GM21825 (cell line): ENCODE measurements around the gene ABCC5.
"Not testable (repeated sequence)": the region's sequence is repeated elsewhere in the genome, so short reads cannot be mapped to it uniquely, and the experiment has no call there.

Source experiments
- ATAC-seq: cut with Tn5 transposase; IDR thresholded peaks from one replicate; pipeline ENCODE4 v1.9.1; 2021; ENCODE audit warnings: mild to moderate bottlenecking, moderate library complexity; ENCODE audit not compliant: unreplicated experiment

ABCC5 gene

DNA sequence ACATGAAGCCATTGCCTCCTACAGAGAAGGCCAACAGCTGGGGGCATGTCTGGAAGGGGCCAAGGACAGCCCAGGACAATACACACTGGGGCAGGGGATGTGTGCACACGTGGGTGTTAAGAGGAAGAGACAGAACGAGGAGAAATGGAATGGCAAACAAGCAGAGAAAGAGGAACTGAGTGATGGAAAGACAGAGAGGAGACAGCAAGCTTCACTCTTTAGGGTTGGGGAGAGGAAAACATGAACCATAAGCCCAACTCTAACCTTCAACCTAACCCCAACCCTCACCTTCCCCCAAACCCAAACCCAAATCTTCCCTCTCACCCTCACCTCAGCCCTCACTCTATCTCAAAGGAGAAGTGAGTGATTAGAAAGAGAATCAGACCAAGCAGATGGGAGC lies 121.1 kb downstream of the ABCC5 start:
- ATAC-seq = no peak

DNA sequence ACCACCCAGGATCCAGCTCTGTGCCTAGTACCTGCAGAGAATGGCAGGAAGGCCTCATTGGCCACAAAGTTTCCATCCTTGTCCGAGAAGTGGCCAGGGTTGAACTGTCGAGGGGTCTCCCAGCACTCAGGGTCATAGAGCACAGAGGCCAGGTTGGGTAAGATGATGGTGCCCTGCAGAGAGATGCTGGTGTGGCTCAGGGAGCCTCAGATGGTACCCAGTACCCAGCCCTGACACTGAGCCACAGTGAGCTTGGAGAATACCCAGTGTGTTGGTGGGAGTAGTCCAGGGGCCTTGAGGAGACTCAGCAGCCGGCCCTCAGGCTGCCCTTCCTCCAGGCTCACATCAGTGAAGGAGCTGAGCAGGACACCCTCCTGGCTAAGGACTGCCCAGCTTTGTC lies 121.5 kb downstream of the ABCC5 start:
- ATAC-seq = no peak

DNA sequence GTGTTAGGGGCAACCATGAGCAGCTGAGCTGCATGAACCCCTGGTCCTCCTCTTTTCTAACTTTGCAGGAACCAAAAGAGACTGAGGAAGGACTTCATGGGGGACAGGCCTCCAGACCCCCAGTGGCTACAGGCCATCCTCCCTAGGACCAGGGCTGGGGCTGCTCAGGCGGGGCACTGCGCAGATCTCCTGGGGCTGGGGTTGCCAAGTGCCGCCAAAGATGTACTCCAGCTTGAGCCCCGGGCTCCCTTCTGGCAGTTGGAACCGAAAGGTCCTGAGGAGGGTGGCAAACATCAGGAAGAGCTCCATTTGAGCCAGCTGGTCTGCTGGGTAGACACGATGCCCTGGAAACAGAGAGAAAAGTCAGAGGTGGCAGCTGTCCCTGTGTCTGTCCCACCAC lies 121.9 kb downstream of the ABCC5 start:
- no peak for ATAC-seq

DNA sequence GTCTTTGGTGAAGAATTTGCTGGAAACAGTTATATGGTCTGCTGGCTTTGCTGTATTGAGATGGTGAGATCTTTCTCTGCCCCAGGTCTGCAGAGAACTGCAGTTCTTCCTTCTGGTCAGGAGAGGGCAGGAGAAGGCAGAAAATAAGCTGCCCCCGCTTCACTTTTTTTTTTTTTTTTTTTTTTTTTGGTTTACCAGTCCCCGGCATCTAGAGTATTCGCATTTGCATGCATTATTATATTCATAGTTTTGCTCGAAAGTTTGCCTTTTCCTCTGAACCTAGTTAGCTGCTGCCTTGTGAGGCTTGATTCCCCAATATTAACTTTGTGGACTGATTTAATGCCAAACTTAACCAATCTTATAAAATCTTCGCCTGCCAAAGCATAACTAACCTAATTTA lies 122.4 kb downstream of the ABCC5 start:
- ATAC-seq = no peak

DNA sequence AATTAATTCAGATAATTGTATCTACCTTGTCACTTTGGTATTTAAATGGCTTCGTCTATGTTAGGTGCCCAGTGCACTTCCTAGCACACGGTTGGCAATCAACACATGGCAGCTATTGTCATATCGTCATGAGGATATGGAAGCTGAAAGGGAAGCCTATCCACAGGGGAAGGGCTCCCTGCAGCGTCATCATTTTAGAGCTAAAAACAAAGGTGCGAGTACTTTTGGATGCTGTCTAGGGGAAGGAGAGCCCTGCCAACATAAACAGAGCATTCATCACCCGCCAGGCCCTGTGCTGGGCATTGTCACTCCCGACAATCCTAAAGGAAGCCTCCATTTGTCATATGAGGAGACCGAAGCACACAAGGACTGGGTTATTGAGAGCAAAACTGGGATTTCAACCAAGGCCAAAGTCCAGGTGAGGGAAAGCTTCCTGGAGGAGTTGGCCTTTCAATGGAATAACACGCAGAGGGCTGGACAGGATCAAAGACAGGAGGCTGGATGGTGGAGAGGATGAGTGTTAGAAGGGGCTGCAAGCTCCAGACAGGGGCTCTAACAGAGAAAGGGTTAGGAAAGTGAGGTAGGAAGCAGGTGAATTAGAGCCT lies 125.0 kb downstream of the ABCC5 start:
- no peak for ATAC-seq

DNA sequence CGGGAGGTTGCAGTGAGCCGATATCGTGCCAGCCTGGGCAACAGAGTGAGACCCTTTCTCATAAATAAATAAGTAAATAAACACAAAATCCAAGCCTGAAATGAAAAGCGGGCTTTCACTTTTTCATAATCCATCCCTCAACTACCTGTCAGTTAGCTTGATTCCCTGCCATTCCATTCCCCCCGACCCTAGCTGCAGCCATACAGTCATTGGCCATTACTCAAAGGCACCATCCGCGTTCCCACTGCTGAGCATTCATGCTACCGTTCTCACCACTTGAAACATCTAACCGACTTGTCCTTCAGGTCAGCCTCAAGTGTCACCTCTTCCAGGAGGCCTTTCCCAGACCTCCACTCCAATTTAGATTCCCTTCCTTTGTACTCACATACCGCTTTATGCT lies 131.9 kb downstream of the ABCC5 start:
- ATAC-seq = no peak

DNA sequence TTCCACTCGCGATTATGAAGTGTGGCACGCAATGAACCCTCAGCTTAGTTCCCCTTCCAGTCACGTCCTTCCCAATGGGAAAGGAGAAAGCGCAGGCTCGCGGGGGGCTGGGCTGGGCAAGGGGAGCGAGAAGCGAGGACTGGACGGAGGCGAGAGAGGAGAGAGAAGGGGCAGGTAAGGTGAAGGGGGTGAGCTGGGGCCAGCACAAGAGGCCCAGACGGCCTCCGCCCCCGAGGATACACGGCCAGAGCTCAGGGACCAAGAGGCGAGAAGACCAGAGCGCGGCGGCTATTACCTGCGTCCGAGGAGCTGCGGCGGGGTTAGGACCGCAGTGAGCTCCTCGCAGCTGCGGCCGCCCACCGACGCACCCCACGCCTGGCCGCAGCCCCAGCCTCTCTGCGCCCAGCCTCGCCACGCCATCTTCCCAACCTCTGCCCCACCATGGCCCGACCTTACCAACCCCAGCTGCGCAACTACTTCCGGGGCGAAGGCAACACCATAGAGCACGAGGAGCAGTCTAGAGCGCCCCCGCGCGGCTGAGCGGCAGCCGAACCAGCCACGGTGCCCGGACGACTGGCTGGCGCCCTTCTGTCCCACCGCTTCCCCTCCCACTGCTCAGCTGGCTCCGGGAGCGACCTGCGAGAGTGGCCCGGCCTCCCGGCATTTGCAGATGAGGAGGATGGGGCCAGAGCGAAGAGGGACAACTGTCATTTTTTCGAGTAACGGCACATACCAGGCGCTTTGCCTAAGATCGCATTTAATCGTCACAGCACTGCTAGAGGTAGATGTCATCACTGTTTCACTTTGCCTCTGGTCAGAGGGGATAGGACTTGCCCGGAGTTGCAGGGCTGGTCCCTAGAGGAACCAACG lies 133.0 kb downstream of the ABCC5 start, which contains the start of gene PARL:
Gene PARL, minus strand, starts transcription at position 454 of the 870 bp plus-strand sequence. Its CDS starts 34 bp downstream, at position 420.
- peak; percentile 99 for ATAC-seq

DNA sequence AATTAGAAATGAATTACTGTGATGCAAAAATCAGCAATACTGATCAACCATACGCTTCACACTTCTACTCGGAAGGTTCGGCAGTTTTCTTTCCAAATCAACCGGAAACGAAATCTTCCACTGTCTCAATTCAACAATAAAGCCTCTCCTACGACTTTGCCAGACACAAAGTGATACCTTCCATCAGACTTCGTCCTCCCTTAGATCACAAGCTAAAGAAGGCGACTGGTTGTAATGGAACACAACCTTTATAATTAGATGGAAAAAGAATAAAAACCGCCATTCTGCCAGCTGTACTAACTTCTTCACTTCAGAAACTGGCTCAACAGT lies 133.6 kb downstream of the ABCC5 start:
- no peak for ATAC-seq

DNA sequence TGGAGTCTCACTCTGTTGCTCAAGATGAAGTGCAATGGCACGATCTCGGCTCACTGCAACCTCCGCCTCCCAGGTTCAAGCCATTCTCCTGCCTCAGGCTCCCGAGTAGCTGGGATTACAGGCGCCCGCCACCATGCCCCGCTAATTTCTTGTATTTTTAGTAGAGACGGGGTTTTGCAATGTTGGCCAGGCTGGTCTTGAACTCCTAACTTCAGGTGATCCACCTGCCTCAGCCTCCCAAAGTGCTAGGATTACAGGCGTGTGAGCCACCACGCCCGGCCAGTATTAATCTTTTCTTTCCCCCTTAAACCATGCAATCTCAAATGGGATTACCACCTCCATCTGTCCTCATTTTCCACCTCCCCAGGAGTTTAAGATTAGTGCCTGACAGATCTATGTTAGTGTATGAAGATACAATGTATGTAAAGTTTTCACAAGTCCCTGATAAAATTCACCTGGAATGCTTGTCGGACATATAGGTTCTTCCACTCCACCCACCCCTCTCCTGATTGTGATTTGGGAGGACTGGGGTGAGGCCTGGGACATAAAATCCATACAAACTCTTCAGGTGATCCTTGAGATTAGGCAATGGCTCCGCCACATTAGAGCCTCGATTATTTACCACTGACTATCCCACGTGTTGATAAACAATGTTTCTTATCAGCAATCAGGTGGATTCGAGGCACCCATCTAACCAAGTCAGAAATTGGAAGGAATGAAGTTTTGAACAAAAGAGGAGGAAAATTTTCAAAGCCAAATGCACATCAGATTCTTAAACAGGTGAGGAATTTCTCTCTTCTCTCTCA lies 134.2 kb downstream of the ABCC5 start:
- no peak for ATAC-seq

DNA sequence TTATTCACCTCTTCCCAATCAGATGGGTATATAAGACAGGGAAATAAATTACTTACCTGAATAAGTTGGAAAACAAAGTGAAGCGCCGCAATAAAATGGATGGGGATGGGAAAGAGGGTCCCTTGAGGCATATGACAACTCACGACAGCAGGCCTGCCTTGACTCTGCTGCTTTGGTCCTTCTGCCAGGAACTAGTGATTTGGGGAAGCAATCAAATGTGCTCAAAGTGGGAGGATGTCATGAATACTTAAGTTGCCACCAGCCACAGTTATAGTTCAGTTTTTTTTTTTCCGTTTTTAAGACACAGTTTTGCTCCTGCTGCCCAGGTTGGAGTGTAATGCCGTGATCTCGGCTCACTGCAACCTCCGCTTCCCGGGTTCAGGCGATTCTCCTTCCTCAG lies 137.6 kb downstream of the ABCC5 start:
- ATAC-seq = no peak

DNA sequence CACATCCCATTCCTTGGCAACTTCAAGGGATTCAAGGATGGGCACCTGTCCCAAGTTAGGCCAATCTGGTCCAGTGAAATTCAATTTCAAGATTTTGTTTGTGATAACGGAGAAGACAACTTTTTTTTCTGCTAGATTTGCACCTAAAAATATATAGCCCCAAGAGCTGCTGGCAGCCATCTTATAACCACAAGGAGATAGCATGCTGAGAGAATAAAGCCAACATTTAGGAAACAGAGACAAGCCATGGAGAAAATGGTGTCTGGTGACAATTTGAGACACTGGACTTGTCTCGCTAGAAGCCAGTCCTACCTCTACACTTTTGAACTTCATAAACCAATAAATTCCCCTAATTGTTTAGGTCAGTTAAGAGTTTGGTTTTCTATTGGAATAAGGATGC lies 138.4 kb downstream of the ABCC5 start:
- ATAC-seq = no peak

DNA sequence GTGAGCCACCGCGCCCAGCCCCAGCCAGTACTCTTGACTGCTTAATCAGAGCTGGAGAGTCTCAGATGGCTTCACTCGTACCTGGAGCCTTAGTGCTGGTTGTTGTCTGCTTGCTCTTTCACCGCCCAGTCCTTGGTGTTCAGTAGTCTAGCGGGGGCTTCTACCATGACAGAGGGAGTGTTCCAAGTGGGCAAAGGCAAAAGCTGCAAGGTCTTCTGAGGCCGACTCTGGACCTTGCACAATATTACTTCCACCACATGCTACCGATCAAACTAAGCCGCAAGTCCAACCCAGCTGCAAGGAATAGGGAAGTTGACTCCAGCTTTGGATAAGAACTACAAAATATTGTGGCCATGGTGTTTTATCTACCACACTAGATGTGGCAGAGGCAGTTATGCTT lies 139.6 kb downstream of the ABCC5 start:
- no peak for ATAC-seq

DNA sequence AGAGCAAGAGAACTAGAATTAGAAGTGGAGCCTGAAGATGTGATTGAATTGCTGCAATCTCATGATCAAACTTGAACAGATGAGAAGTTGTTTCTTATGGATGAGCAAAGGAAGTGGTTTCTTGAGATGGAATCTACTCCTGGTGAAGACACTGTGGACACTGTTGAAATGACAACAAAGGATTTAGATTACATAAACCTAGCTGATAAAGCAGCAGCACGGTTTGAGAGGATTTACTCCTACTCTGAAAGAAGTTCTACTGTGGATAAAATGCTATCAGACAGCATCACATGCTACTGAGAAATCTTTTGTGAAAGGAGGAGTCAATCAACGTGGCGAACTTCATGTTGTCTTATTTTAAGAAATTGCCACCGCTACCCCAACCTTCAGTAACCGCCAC lies 140.5 kb downstream of the ABCC5 start:
- ATAC-seq = not testable (repeated sequence)

DNA sequence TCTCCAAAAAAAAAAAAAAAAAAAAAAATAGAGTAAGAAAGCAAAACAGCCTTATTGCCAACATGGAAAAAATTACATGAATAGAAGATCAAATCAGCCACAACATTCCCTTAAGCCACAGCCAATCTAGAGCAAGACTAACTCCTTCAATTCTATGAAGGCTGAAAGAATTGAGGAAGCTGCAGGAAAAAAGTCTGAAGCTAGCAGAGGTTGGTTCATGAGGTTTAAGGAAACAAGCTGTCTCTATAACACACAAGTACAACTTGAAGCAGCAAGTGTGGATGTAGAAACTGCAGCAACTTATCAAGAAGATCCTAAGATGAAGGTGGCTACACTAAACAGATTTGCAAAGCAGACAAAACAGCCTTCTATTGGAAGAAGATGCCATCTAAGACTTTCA lies 142.3 kb downstream of the ABCC5 start:
- ATAC-seq = no peak

DNA sequence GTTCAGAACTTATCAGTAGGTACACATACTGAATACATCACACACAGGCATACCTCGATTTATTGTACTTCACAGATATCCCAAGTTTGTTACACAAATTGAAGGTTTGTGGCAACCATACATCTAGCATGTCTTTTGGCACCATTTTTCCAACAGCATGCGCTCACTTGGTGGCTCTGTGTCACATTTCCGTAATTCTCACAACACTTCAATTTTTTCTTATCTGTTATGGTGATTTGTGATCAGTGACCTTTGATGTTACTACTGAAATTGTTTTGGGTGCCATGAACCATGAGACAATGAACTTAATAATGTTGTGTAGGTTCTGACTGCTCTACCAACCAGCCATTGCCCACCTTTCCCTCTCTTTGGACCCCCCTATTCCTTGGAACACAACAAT lies 143.8 kb downstream of the ABCC5 start:
- ATAC-seq = no peak

DNA sequence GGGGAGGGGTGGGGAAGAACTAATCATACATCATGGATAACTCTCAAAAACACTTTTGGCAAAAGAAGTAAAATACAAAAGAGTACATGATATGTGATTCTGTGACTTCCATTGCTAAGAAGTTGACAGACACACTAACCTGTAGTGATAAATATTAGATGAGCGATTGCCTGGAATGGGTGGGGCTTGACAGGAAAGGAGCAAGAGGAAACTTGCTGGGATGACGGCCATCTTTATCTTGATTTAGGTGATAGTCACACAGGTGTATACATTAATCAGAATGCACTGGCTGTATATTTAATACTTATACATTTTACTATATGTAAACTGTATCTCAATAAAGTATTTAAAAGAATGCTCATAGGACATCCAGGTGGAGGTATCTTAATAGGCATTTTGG lies 146.1 kb downstream of the ABCC5 start:
- no peak for ATAC-seq

DNA sequence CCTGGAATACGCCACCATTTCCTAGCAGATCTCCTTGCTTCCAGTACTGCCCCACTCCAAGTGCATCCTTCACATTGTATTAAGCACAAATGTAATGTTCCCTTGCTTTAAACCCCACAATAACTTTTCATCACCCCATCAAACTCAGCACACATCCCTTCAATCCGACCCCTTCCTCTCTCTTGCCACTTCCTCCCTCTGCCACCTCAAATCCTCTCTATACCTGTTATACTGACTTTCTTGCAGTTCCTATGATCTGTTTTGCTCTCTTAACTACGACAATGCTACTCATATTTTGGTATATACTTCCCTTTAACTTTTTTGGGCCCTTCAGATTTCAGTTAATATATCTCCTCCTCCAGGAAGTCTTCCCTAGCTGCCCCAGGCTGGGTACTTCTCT lies 147.1 kb downstream of the ABCC5 start:
- ATAC-seq = no peak
